ENCODE measurements around the gene GNA15. TPM values are rescaled to one million over a fixed set of nuclear protein-coding genes. Genes with fewer than 3 reads are reported as not detected.
A peak's percentile ranks its signal among the peaks of the same experiment; 100 is the strongest.

GNA15 gene
- total RNA-seq, 4 donors from 2014 or later: 72.7 to 186 (median 132) TPM

- peaks cover 56 to 99% (median 56%) of the 10 kb centered on the region in 3 donors for H3K4me1 ChIP-seq
- TF ChIP-seq CTCF (IDR thresholded peaks at IDR 0.05): no peak
- TF ChIP-seq POLR2A (IDR thresholded peaks at IDR 0.05): no peak
- H3K36me3 ChIP-seq: no peaks in the 10 kb centered on the region
- peak overlapping the region in 3 of 4 donors; percentile 76 to 96 (median 81) for H3K4me3 ChIP-seq
- intact Hi-C loops (cut with DNase I): loop anchor here (5.0 kb wide), 1 partner anchor 137 kb away; no protein-coding TSS in a partner anchor
- peak overlapping the region; percentile 74 to 88 (median 84) for H3K27ac ChIP-seq
- H3K9me3 ChIP-seq: no peaks in the 10 kb centered on the region
- no peak for DNase-seq
- no peaks in the 10 kb centered on the region for H3K27me3 ChIP-seq
- WGBS, 2 donors: no CpG with 5 or more reads among the region's 29 CpGs
Measured at GRCh38 chr19:3099347-3100145, 36.3 kb upstream of the GNA15 start.

- Histone ChIP-seq H3K4me1 (peaks cover 56 to 100% (median 56%) of the 10 kb centered on the region in 3 donors), H3K27me3 (no peaks in the 10 kb centered on the region), H3K27ac (no peak overlapping the region), H3K36me3 (no peaks in the 10 kb centered on the region), H3K9me3 (no peaks in the 10 kb centered on the region), H3K4me3 (no peak overlapping the region)
- TF ChIP-seq POLR2A (IDR thresholded peaks at IDR 0.05) (no peak), CTCF (IDR thresholded peaks at IDR 0.05) (no peak)
- intact Hi-C loops (cut with DNase I): loop anchor here (5.0 kb wide), 1 partner anchor 138 kb away; no protein-coding TSS in a partner anchor
- whole genome bisulfite sequencing, 2 donors: 92 to 93% methylated on average over 5 to 6 of the region's 14 CpGs
- no peak for DNase-seq
Measured at GRCh38 chr19:3100331-3100730, 35.5 kb upstream of the GNA15 start.

GRCh38 chr19:3100747-3101730, 34.8 kb upstream of the GNA15 start:
- Histone ChIP-seq H3K9me3 (no peaks in the 10 kb centered on the region), H3K4me1 (peaks cover 49 to 100% (median 52%) of the 10 kb centered on the region in 3 donors), H3K27me3 (no peaks in the 10 kb centered on the region), H3K27ac (no peak overlapping the region), H3K36me3 (no peaks in the 10 kb centered on the region), H3K4me3 (no peak overlapping the region)
- intact Hi-C loops (cut with DNase I): loop anchor here (5.0 kb wide), 1 partner anchor 139 kb away; no protein-coding TSS in a partner anchor
- 40 to 51% methylated on average over 1 to 5 of the region's 34 CpGs for WGBS, 2 donors
- TF ChIP-seq POLR2A (IDR thresholded peaks at IDR 0.05) (no peak), CTCF (IDR thresholded peaks at IDR 0.05) (no peak)
- no peak for DNase-seq

- WGBS, 2 donors: 81 to 84% methylated on average over 14 to 30 of the region's 34 CpGs
- peaks cover 34 to 100% (median 40%) of the 10 kb centered on the region in 3 donors for H3K4me1 ChIP-seq
- H3K27ac ChIP-seq: no peak overlapping the region
- H3K27me3 ChIP-seq: no peaks in the 10 kb centered on the region
- TF ChIP-seq POLR2A (IDR thresholded peaks at IDR 0.05) (no peak), CTCF (IDR thresholded peaks at IDR 0.05) (no peak)
- H3K9me3 ChIP-seq: no peaks in the 10 kb centered on the region
- no peak overlapping the region for H3K4me3 ChIP-seq
- DNase-seq: no peak
- intact Hi-C loops (cut with DNase I): loop anchor here (5.0 kb wide), 1 partner anchor 140 kb away; no protein-coding TSS in a partner anchor
- H3K36me3 ChIP-seq: no peaks in the 10 kb centered on the region
Measured at GRCh38 chr19:3102239-3103140, 33.3 kb upstream of the GNA15 start.

All from esophagus squamous epithelium (tissue), 5 donors.